ENCODE measurements around the gene HS3ST6. TPM values are rescaled to one million over a fixed set of nuclear protein-coding genes. Genes with fewer than 3 reads are reported as not detected.
"Not testable (repeated sequence)": the region's sequence is repeated elsewhere in the genome, so short reads cannot be mapped to it uniquely, and the experiment has no call there.

Gene HS3ST6
- total RNA-seq, 4 donors from 2014 or later = not detected

GRCh38 chr16:1963806-1964505 lies 45.7 kb upstream of the HS3ST6 start:
- peaks cover 3 to 35% (median 23%) of the 10 kb centered on the region in 4 donors for H3K4me1 ChIP-seq
- H3K4me3 ChIP-seq = peak overlapping the region; percentile 78 to 96 (median 92)
- H3K27ac ChIP-seq = peak overlapping the region; percentile 95 to 100 (median 96)
- no peaks in the 10 kb centered on the region for H3K9me3 ChIP-seq
- no peak for TF ChIP-seq POLR2A (IDR thresholded peaks at IDR 0.05)
- TF ChIP-seq CTCF (IDR thresholded peaks at IDR 0.05) = peak in 3 of 6 experiments; percentile 16 to 30 (median 30)
- peaks cover 0 to 25% (median 0%) of the 10 kb centered on the region in 3 donors for H3K36me3 ChIP-seq
- DNase-seq = peak; percentile 35 to 70 (median 67)
- no peaks in the 10 kb centered on the region for H3K27me3 ChIP-seq

GRCh38 chr16:1962161-1963153 lies 44.2 kb upstream of the HS3ST6 start:
- Histone ChIP-seq H3K4me1 (peaks cover 3 to 38% (median 24%) of the 10 kb centered on the region in 4 donors), H3K27ac (peak overlapping the region in 1 of 4 donors; percentile 97), H3K36me3 (peaks cover 0 to 25% (median 0%) of the 10 kb centered on the region in 3 donors), H3K4me3 (peak overlapping the region in 1 of 4 donors; percentile 90)
- H3K27me3 ChIP-seq, DNase-seq, H3K9me3 ChIP-seq: not testable (repeated sequence)

GRCh38 chr16:1961651-1962067 lies 43.4 kb upstream of the HS3ST6 start:
- Histone ChIP-seq H3K4me3 (no peak overlapping the region), H3K27ac (peak overlapping the region in 3 of 4 donors; percentile 1 to 89 (median 2)), H3K9me3 (no peaks in the 10 kb centered on the region), H3K27me3 (no peaks in the 10 kb centered on the region), H3K4me1 (peaks cover 3 to 38% (median 24%) of the 10 kb centered on the region in 4 donors), H3K36me3 (peaks cover 0 to 25% (median 0%) of the 10 kb centered on the region in 3 donors)
- DNase-seq = no peak
- TF ChIP-seq CTCF (IDR thresholded peaks at IDR 0.05) (no peak), POLR2A (IDR thresholded peaks at IDR 0.05) (no peak)

- TF ChIP-seq CTCF (IDR thresholded peaks at IDR 0.05) = no peak
- TF ChIP-seq POLR2A (IDR thresholded peaks at IDR 0.05) = no peak
- Histone ChIP-seq H3K4me3 (peak overlapping the region in 3 of 4 donors; percentile 79 to 86 (median 82)), H3K27ac (peak overlapping the region in 3 of 4 donors; percentile 2 to 89 (median 3)), H3K36me3 (peaks cover 0 to 25% (median 0%) of the 10 kb centered on the region in 3 donors), H3K4me1 (peaks cover 3 to 34% (median 23%) of the 10 kb centered on the region in 4 donors), H3K9me3 (no peaks in the 10 kb centered on the region), H3K27me3 (no peaks in the 10 kb centered on the region)
- no peak for DNase-seq
Measured at GRCh38 chr16:1960665-1961630, 42.7 kb upstream of the HS3ST6 start.

DNA sequence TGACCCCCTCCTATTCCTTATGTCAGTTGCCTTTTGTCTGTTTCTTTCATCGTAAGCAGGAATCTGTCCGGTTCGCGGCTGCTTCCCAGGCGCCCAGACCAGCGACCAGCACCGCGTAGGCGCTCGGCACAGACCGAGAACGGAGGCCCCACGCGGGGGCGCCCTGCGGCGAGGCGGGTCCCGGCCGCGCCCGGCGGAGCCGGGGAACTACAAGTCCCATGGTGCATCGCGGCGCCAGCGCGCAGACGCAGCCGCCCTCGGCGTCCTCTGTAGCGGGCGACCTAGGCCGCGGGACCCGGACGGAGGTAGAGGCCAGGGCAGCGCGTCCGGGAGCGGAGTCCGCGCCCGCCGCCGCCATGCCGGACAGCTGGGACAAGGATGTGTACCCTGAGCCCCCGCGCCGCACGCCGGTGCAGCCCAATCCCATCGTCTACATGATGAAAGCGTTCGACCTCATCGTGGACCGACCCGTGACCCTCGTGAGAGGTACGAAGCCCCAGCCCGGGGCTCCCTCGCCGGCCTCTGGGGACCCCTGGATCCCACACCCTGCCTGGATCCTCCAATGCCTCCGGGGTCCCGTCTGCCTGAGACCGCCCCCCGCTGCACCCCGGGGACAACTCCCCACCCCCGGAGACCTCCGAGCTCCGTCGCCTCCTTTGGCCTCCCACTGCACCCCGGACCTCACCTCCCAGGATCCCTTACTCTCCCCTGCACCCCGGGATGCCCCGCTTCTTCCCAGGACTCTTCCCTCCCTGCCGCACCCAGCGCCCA lies 41.2 kb upstream of the HS3ST6 start, which contains the start of gene NDUFB10:
Gene NDUFB10, plus strand, starts transcription at position 270 of the 771 bp plus-strand sequence. Its CDS starts 87 bp downstream, at position 357.
- peak; percentile 93 to 98 for TF ChIP-seq POLR2A (IDR thresholded peaks at IDR 0.05)
- TF ChIP-seq CTCF (IDR thresholded peaks at IDR 0.05) = peak; percentile 64 to 82 (median 78)
- Histone ChIP-seq H3K36me3 (peaks cover 0 to 25% (median 0%) of the 10 kb centered on the region in 3 donors), H3K27ac (peak within 1 kb of the TSS; percentile 84 to 89 (median 88)), H3K4me3 (peak within 1 kb of the TSS; percentile 79 to 86 (median 80)), H3K4me1 (peaks cover 0 to 27% (median 19%) of the 10 kb centered on the region in 4 donors), H3K9me3 (no peaks in the 10 kb centered on the region), H3K27me3 (no peaks in the 10 kb centered on the region)
- peak; percentile 88 to 97 (median 97) for DNase-seq

All from Peyer's patch (tissue), 4 donors.